ENCODE data around the gene TCEAL9. TPM values are rescaled to one million over a fixed set of nuclear protein-coding genes. Genes with fewer than 3 reads are reported as not detected.
A peak's percentile ranks its signal among the peaks of the same experiment; 100 is the strongest.

Gene TCEAL9
- total and polyA plus RNA-seq, 2 of the 8 experiments (the other 6 are each of a cell fraction or from before 2014, with no cell fraction given) = 22.2 to 36.8 TPM

GRCh38 chrX:103356858-103357257 is 552 bp downstream of the TCEAL9 start:
- H3K27ac ChIP-seq (ENCODE audit: low read depth, low read length) = peak overlapping the region; percentile 70; the same call in 1 of the 2 replicates
- H3K14ac ChIP-seq (ENCODE audit: insufficient read length) = no peak overlapping the region
- ChIA-PET POLR2A (ENCODE audit: partially characterized antibody) (interaction anchor here (1.0 to 3.1 kb wide), 9 partner anchors 9 to 105 kb away, joined by 3 to 30 read pairs (median 5); partner anchors contain the start of genes BEX2, BEX3 and TCEAL7), CTCF (ENCODE audit: partially characterized antibody) (interaction anchor here (1.2 kb wide), 1 partner anchor 19 kb away, joined by 6 read pairs; no protein-coding TSS in a partner anchor)
- peak overlapping the region; percentile 72 to 94 (median 81) for H3K4me3 ChIP-seq (ENCODE audit: extremely low read depth in 1 of 4, insufficient read depth in 2 of 4, low read depth in 3 of 4, low read length in 4 of 4)
- H3K4ac ChIP-seq (replicated peaks; ENCODE audit: insufficient read length, low read depth, low read length) = no peak overlapping the region
- H3K4me1 ChIP-seq (replicated peaks in 1 of 4; ENCODE audit: control insufficient read depth in 3 of 4, insufficient read depth in 4 of 4, low read length in 3 of 4) = no peaks in the 10 kb centered on the region
- no peaks in the 10 kb centered on the region for H3K79me1 ChIP-seq (ENCODE audit: low read depth, low read length)
- WGBS, 2 experiments (ENCODE audit: extremely low coverage in 1 of 2, insufficient coverage in 1 of 2, insufficient read length in 1 of 2, insufficient replicate concordance in 2 of 2, low coverage in 1 of 2, low lambda C conversion rate in 2 of 2, missing lambda C conversion rate in 1 of 2) = 0% methylated on average over 1 of the region's 13 CpGs; no CpG with 5 or more reads in 1 of the 2 experiments
- H3K27me3 ChIP-seq (replicated peaks in 1 of 4; ENCODE audit: control insufficient read depth in 3 of 4, extremely low read depth in 1 of 4, insufficient read depth in 3 of 4, low read length in 3 of 4) = no peaks in the 10 kb centered on the region
- no peak overlapping the region for H2BK20ac ChIP-seq (ENCODE audit: low read length)
- no peak overlapping the region for H4K91ac ChIP-seq (replicated peaks; ENCODE audit: insufficient read length, low read length)
- H3K18ac ChIP-seq (ENCODE audit: extremely low read depth, low read length) = peak overlapping the region; percentile 32; the same call in 1 of the 2 replicates
- no peaks in the 10 kb centered on the region; the same call in 1 of the 2 replicates for H3K23me2 ChIP-seq (ENCODE audit: low read depth, low read length)
- no peak overlapping the region for H2BK12ac ChIP-seq (ENCODE audit: low read depth, low read length)
- H2BK15ac ChIP-seq (ENCODE audit: low read length) = no peak overlapping the region
- H4K20me1 ChIP-seq (replicated peaks in 1 of 2; ENCODE audit: control insufficient read depth in 1 of 2, insufficient read depth in 2 of 2, low read length in 2 of 2) = no peaks in the 10 kb centered on the region
- H3K9me3 ChIP-seq (ENCODE audit: insufficient read depth in 2 of 2, low read depth in 1 of 2, low read length in 1 of 2) = no peaks in the 10 kb centered on the region
- TF ChIP-seq POLR2A (IDR thresholded peaks at IDR 0.05; ENCODE audit: control extremely low read depth in 1 of 2, low read depth in 2 of 2, low read length in 2 of 2) (peak in 1 of 2 experiments; percentile 17; a peak in 1 of 3 replicates), TBP (IDR thresholded peaks at IDR 0.05; ENCODE audit: low read depth, low read length) (0 out of 2 replicates have a peak, but pooled peaks have one; percentile 0), MAX (IDR thresholded peaks at IDR 0.05) (no peak), BACH1 (IDR thresholded peaks at IDR 0.05; ENCODE audit: low read length) (no peak), CHD1 (IDR thresholded peaks at IDR 0.05; ENCODE audit: low read depth, low read length) (no peak)
- peak overlapping the region; percentile 31; the same call in 1 of the 2 replicates for H4K8ac ChIP-seq (ENCODE audit: extremely low read depth, insufficient read depth, low read length)
- no peak overlapping the region for H3K23ac ChIP-seq (ENCODE audit: insufficient read length)
- no peak overlapping the region for H2AK5ac ChIP-seq (ENCODE audit: low read depth, low read length)
- H2BK120ac ChIP-seq (replicated peaks; ENCODE audit: low read depth, low read length) = no peak overlapping the region
- H2AFZ ChIP-seq (ENCODE audit: low read length) = no peak overlapping the region
- peak overlapping the region; percentile 64 to 74 for H3K4me2 ChIP-seq (ENCODE audit: insufficient read depth in 1 of 2, low read depth in 2 of 2, low read length in 2 of 2)
- H3K9ac ChIP-seq (replicated peaks in 1 of 4; ENCODE audit: extremely low read depth in 1 of 4, low read depth in 3 of 4, low read length in 3 of 4) = peak overlapping the region; percentile 34 to 71 (median 54)
- peaks cover 0 to 9% (median 0%) of the 10 kb centered on the region in 4 experiments; a peak in 1 of 8 replicates for H3K36me3 ChIP-seq (ENCODE audit: control insufficient read depth in 2 of 4, insufficient read depth in 4 of 4, low read length in 3 of 4)
- no peak overlapping the region for H3K56ac ChIP-seq (replicated peaks; ENCODE audit: insufficient read length, low read depth, low read length)
- no peak overlapping the region for H4K5ac ChIP-seq (ENCODE audit: insufficient read length, low read depth, low read length)
- DNase-seq (ENCODE audit: low read depth in 1 of 2, low spot score in 2 of 2) = no peak
- FAIRE-seq = no peak
- H3K79me2 ChIP-seq (ENCODE audit: control insufficient read depth in 1 of 2, insufficient read depth in 2 of 2, low read length in 2 of 2) = peaks cover 0 to 5% of the 10 kb centered on the region in 2 experiments; a peak in 1 of 4 replicates
- no peak overlapping the region for H2BK5ac ChIP-seq (ENCODE audit: low read depth, low read length)
